Adipocyte (in vitro differentiated cells): Measurements from ENCODE around the gene FAM162A.
"Not testable (repeated sequence)": the region's sequence is repeated elsewhere in the genome, so short reads cannot be mapped to it uniquely, and the experiment has no call there.

Source experiments
- DNase-seq: peaks from one replicate; pipeline ENCODE4 v3.0.0-alpha.2; 2015; ENCODE audit warnings: low read depth
- H3K27me3 ChIP-seq: replicated peaks from 2 replicates; pipeline ENCODE4 v1.7.0; 2013; ENCODE audit warnings: mild to moderate bottlenecking, low read length, moderate library complexity; ENCODE audit not compliant: control insufficient read depth, insufficient read depth
- H3K36me3 ChIP-seq: 2 replicates; pipeline ENCODE4 v1.7.0; 2013; ENCODE audit warnings: low read length, mild to moderate bottlenecking, moderate library complexity; ENCODE audit not compliant: control insufficient read depth, insufficient read depth, severe bottlenecking
- H3K4me1 ChIP-seq: 2 replicates; pipeline ENCODE4 v1.7.0; 2013; ENCODE audit warnings: mild to moderate bottlenecking, low read length, moderate library complexity; ENCODE audit not compliant: control insufficient read depth, insufficient read depth
- H3K4me3 ChIP-seq: 2 replicates; pipeline ENCODE4 v1.7.0; 2013; ENCODE audit warnings: mild to moderate bottlenecking, low read length, moderate library complexity
- H3K9ac ChIP-seq: 2 replicates; pipeline ENCODE4 v1.7.0; 2013; ENCODE audit warnings: mild to moderate bottlenecking, low read length, moderate library complexity
- H3K9me3 ChIP-seq: 2 replicates; pipeline ENCODE4 v1.7.0; 2013; ENCODE audit warnings: mild to moderate bottlenecking, low read length, moderate library complexity; ENCODE audit not compliant: control insufficient read depth

Gene FAM162A

GRCh38 chr3:122357828-122358702 lies 25.9 kb upstream of the FAM162A start:
- Histone ChIP-seq H3K9me3 (no peaks in the 10 kb centered on the region), H3K36me3 (peaks cover 29% of the 10 kb centered on the region), H3K4me1 (peaks cover 15% of the 10 kb centered on the region), H3K9ac (no peak overlapping the region), H3K27me3 (no peaks in the 10 kb centered on the region), H3K4me3 (no peak overlapping the region)
- peak; percentile 7 for DNase-seq

- Histone ChIP-seq H3K4me3 (no peak overlapping the region), H3K9ac (no peak overlapping the region), H3K9me3 (no peaks in the 10 kb centered on the region), H3K4me1 (peaks cover 17% of the 10 kb centered on the region), H3K27me3 (no peaks in the 10 kb centered on the region), H3K36me3 (peaks cover 30% of the 10 kb centered on the region)
- no peak for DNase-seq
Observed at GRCh38 chr3:122358703-122359032, 25.3 kb upstream of the FAM162A start.

- no peak for DNase-seq
- Histone ChIP-seq H3K36me3 (peaks cover 35% of the 10 kb centered on the region), H3K4me1 (peaks cover 35% of the 10 kb centered on the region), H3K9me3 (no peaks in the 10 kb centered on the region), H3K4me3 (no peak overlapping the region), H3K27me3 (no peaks in the 10 kb centered on the region), H3K9ac (no peak overlapping the region)
Observed at GRCh38 chr3:122362026-122362425, 22.0 kb upstream of the FAM162A start.

GRCh38 chr3:122364490-122364889 lies 19.5 kb upstream of the FAM162A start:
- no peaks in the 10 kb centered on the region for H3K27me3 ChIP-seq
- peaks cover 32% of the 10 kb centered on the region for H3K4me1 ChIP-seq
- H3K9me3 ChIP-seq, result no peaks in the 10 kb centered on the region
- peaks cover 30% of the 10 kb centered on the region for H3K36me3 ChIP-seq
- peak overlapping the region; percentile 37 for H3K9ac ChIP-seq
- DNase-seq, result no peak
- no peak overlapping the region for H3K4me3 ChIP-seq

GRCh38 chr3:122365073-122365472 lies 18.9 kb upstream of the FAM162A start:
- Histone ChIP-seq H3K4me3 (no peak overlapping the region), H3K9ac (peak overlapping the region; percentile 37), H3K36me3 (peaks cover 30% of the 10 kb centered on the region), H3K9me3 (no peaks in the 10 kb centered on the region), H3K27me3 (no peaks in the 10 kb centered on the region), H3K4me1 (peaks cover 32% of the 10 kb centered on the region)
- DNase-seq, result no peak

- H3K36me3 ChIP-seq, result peaks cover 33% of the 10 kb centered on the region
- not testable (repeated sequence) for H3K27me3 ChIP-seq, H3K4me3 ChIP-seq, H3K9me3 ChIP-seq
- H3K4me1 ChIP-seq, result peaks cover 32% of the 10 kb centered on the region
- peak; percentile 27 for DNase-seq
- peak overlapping the region; percentile 47 for H3K9ac ChIP-seq
Observed at GRCh38 chr3:122365582-122366378, 18.2 kb upstream of the FAM162A start.

- Histone ChIP-seq H3K9ac (no peak overlapping the region), H3K36me3 (peaks cover 35% of the 10 kb centered on the region), H3K4me3 (no peak overlapping the region), H3K9me3 (no peaks in the 10 kb centered on the region), H3K4me1 (peaks cover 34% of the 10 kb centered on the region), H3K27me3 (no peaks in the 10 kb centered on the region)
- DNase-seq, result no peak
Observed at GRCh38 chr3:122366379-122366749, 17.6 kb upstream of the FAM162A start.

GRCh38 chr3:122374034-122374433 lies 9.9 kb upstream of the FAM162A start:
- Histone ChIP-seq H3K36me3 (peaks cover 19% of the 10 kb centered on the region), H3K9ac (no peak overlapping the region), H3K4me3 (no peak overlapping the region), H3K4me1 (peaks cover 30% of the 10 kb centered on the region), H3K27me3 (no peaks in the 10 kb centered on the region), H3K9me3 (no peaks in the 10 kb centered on the region)
- DNase-seq, result no peak

- H3K27me3 ChIP-seq, result no peaks in the 10 kb centered on the region
- H3K36me3 ChIP-seq, result peaks cover 6% of the 10 kb centered on the region
- no peaks in the 10 kb centered on the region for H3K9me3 ChIP-seq
- H3K4me3 ChIP-seq, result no peak overlapping the region
- no peak for DNase-seq
- peaks cover 29% of the 10 kb centered on the region for H3K4me1 ChIP-seq
- H3K9ac ChIP-seq, result no peak overlapping the region
Observed at GRCh38 chr3:122377975-122378374, 6.0 kb upstream of the FAM162A start.

GRCh38 chr3:122382888-122383666 lies 905 bp upstream of the FAM162A start, which contains the start of gene MIX23:
Gene MIX23 (minus strand): TSS chr3:122383231. CDS start chr3:122383224, 7 bp downstream.
- no peaks in the 10 kb centered on the region for H3K27me3 ChIP-seq

GRCh38 chr3:122387709-122388108 lies 3.7 kb downstream of the FAM162A start:
- Histone ChIP-seq H3K9me3 (no peaks in the 10 kb centered on the region), H3K4me1 (peaks cover 18% of the 10 kb centered on the region), H3K9ac (no peak overlapping the region), H3K36me3 (peaks cover 3% of the 10 kb centered on the region), H3K4me3 (no peak overlapping the region), H3K27me3 (no peaks in the 10 kb centered on the region)
- DNase-seq, result no peak

More at GRCh38 chr3:122382888-122383666, 905 bp upstream of the FAM162A start, which contains the start of gene MIX23:
- Histone ChIP-seq H3K4me3 (peak within 1 kb of the TSS; percentile 98), H3K9me3 (no peaks in the 10 kb centered on the region), H3K36me3 (no peaks in the 10 kb centered on the region), H3K4me1 (peaks cover 32% of the 10 kb centered on the region), H3K9ac (peak within 1 kb of the TSS; percentile 88)
- DNase-seq, result peak; percentile 91
